Endothelial cell of umbilical vein (primary cell): Measurements from ENCODE around the gene OOSP4B. TPM values are rescaled to one million over a fixed set of nuclear protein-coding genes. Genes with fewer than 3 reads are reported as not detected.

ENCODE experiments used
- BruUV-seq: library from RNA; stranded (reverse); fragments of 400-500 nt; replicated peaks from 2 replicates; lab custom pipeline; 2021; lab: Mats Ljungman, UMichigan
- CTCF ChIA-PET: fragments of 300-600, 350-600 bp; sonication (Branson Sonifier 250); formaldehyde crosslinking; loops from one replicate; lab custom pipeline; 2021; ENCODE audit warnings: antibody characterized with exemption, inconsistent platforms; lab: Charles Lee
- POLR2A ChIA-PET: fragments of 300-600, 350-600 bp; sonication (Branson Sonifier 250); formaldehyde crosslinking; loops from one replicate; lab custom pipeline; 2021; ENCODE audit warnings: antibody characterized with exemption, inconsistent platforms; lab: Charles Lee
- DNase-seq: peaks from one replicate; pipeline ENCODE4 v3.0.0-alpha.2; 2011; ENCODE audit warnings: low read depth, low spot score
- FAIRE-seq: peaks from 2 replicates; lab custom pipeline; 2011; peaks lifted over from hg19 to GRCh38; lab: Jason Lieb, UNC
- H2AFZ ChIP-seq: 2 replicates; pipeline ENCODE4 v1.6.0; 2012; ENCODE audit warnings: low read depth, low read length, control low read depth, inconsistent platforms
- H3K27ac ChIP-seq: 2 replicates; pipeline ENCODE4 v1.5.1; 2011; ENCODE audit warnings: low read depth, mild to moderate bottlenecking, control low read depth, low read length, moderate library complexity; ENCODE audit not compliant: insufficient read depth
- H3K27me3 ChIP-seq, 2 experiments: 2 replicates each; pipeline versions ENCODE4 v1.6.0 to v1.6.1; 2011; ENCODE audit warnings: low read length in 2 of 2, mixed read lengths in 1 of 2; ENCODE audit not compliant: control insufficient read depth in 2 of 2, insufficient read depth in 2 of 2
- H3K36me3 ChIP-seq, 2 experiments: 2 replicates in 1 of 2; 3 replicates in 1 of 2; pipeline ENCODE4 v1.5.1; 2011; ENCODE audit warnings: low read length in 2 of 2, mild to moderate bottlenecking in 1 of 2, moderate library complexity in 1 of 2; ENCODE audit not compliant: control insufficient read depth in 2 of 2, insufficient read depth in 2 of 2; ENCODE audit errors: extremely low read depth in 1 of 2
- H3K4me1 ChIP-seq: 3 replicates; pipeline ENCODE4 v1.5.1; 2011; ENCODE audit warnings: mild to moderate bottlenecking, low read length; ENCODE audit not compliant: control insufficient read depth, insufficient read depth; ENCODE audit errors: extremely low read depth
- H3K4me2 ChIP-seq: 2 replicates; pipeline ENCODE4 v1.6.1; 2011; ENCODE audit warnings: low read length, control low read depth, mixed read lengths; ENCODE audit not compliant: insufficient read depth
- H3K4me3 ChIP-seq, 3 experiments: fragments of 200-600 bp in 1 of 3; sonication (generic), shearing (Covaris generic) in 1 of 3; replicated peaks in 1 of 3; 2 replicates each; pipeline ENCODE4 v1.5.1; 2011 to 2016; ENCODE audit warnings: control low read depth in 3 of 3, low read length in 3 of 3, mild to moderate bottlenecking in 2 of 3, inconsistent platforms in 1 of 3, low read depth in 1 of 3, moderate library complexity in 1 of 3; ENCODE audit not compliant: insufficient read depth in 1 of 3
- H3K79me2 ChIP-seq: 2 replicates; pipeline ENCODE4 v1.6.0; 2012; ENCODE audit warnings: low read length, inconsistent platforms; ENCODE audit not compliant: control insufficient read depth, insufficient read depth
- H3K9ac ChIP-seq: replicated peaks from 2 replicates; pipeline ENCODE3; 2011; ENCODE audit warnings: low read length, control low read depth; ENCODE audit not compliant: insufficient read depth; ENCODE audit errors: extremely low read depth
- H3K9me1 ChIP-seq: replicated peaks from 3 replicates; pipeline ENCODE4 v1.6.0; 2011; ENCODE audit warnings: mild to moderate bottlenecking, low read length; ENCODE audit not compliant: control insufficient read depth, insufficient read depth; ENCODE audit errors: extremely low read depth
- H3K9me3 ChIP-seq: replicated peaks from 2 replicates; pipeline ENCODE4 v1.5.1; 2012; ENCODE audit warnings: low read length, inconsistent platforms; ENCODE audit not compliant: control insufficient read depth, insufficient read depth
- H4K20me1 ChIP-seq: replicated peaks from 2 replicates; pipeline ENCODE3; 2011; ENCODE audit warnings: mild to moderate bottlenecking, low read length; ENCODE audit not compliant: control insufficient read depth, insufficient read depth; ENCODE audit errors: extremely low read depth
- EZH2 ChIP-seq: IDR thresholded peaks from 2 replicates; pipeline ENCODE4 v1.6.1; 2012; ENCODE audit warnings: borderline replicate concordance, low read depth, mild to moderate bottlenecking, moderate library complexity, low read length, inconsistent platforms; ENCODE audit not compliant: severe bottlenecking
- FOS ChIP-seq: IDR thresholded peaks from 2 replicates; pipeline ENCODE4 v1.6.1; 2011; ENCODE audit warnings: mild to moderate bottlenecking, low read length, moderate library complexity, borderline replicate concordance; ENCODE audit not compliant: insufficient read depth
- GATA2 ChIP-seq: IDR thresholded peaks from 2 replicates; pipeline ENCODE4 v1.7.0; 2011; ENCODE audit warnings: low read depth, mild to moderate bottlenecking, moderate library complexity, mixed read lengths, low read length; ENCODE audit not compliant: insufficient read length, insufficient read depth
- JUN ChIP-seq: IDR thresholded peaks from 2 replicates; pipeline ENCODE4 v1.6.1; 2011; ENCODE audit warnings: borderline replicate concordance, low read depth; ENCODE audit not compliant: insufficient read length, insufficient read depth
- MYC ChIP-seq: IDR thresholded peaks from one replicate; pipeline ENCODE4 v1.6.1; 2011; ENCODE audit warnings: mild to moderate bottlenecking, low read depth, low read length
- POLR2A ChIP-seq: IDR thresholded peaks from 2 replicates; pipeline ENCODE4 v1.6.1; 2012; ENCODE audit warnings: low read depth, mild to moderate bottlenecking, control low read depth, low read length
- POLR2AphosphoS5 ChIP-seq: IDR thresholded peaks from 2 replicates; pipeline ENCODE4 v1.6.1; 2012; ENCODE audit warnings: low read depth, mild to moderate bottlenecking, control low read depth, low read length, moderate library complexity; ENCODE audit not compliant: insufficient read depth
- dilution Hi-C: fragments of 300-500 bp; cut with MboI; formaldehyde crosslinking; loops from one replicate; pipeline ENCODE4 v1.15.0; 2019; ENCODE audit warnings: low sequenced_read_pairs; ENCODE audit not compliant: extremely low pct_ligation_motif_present
- intact Hi-C: fragments of 100-400 bp; cut with micrococcal nuclease; formaldehyde crosslinking; loops from one replicate; pipeline ENCODE4 v1.10.0; 2022
- polyA plus RNA-seq, 4 experiments: library from polyadenylated mRNA; depleted of rRNA in 3 of 4; stranded (reverse) in 3 of 4; unstranded in 1 of 4; fragments of >200 nt; gene quantifications; 2 replicates each; pipeline versions ENCODE4 v1.2.1 to v1.2.3, GENCODE V29; 2011 to 2012; ENCODE audit warnings: missing spikeins in 1 of 4
- total RNA-seq: library from RNA; stranded (reverse); gene quantifications from 2 replicates; pipeline ENCODE4 v1.2.3, GENCODE V29; 2021
- TF ChIP-seq, protein P1 (sequence below), 2 donors: IDR thresholded peaks; 1 replicate in 1 of 2; 2 replicates in 1 of 2; pipeline ENCODE4 v1.5.1; 2011; ENCODE audit warnings: low read length in 2 of 2, mild to moderate bottlenecking in 2 of 2, moderate library complexity in 2 of 2, control low read depth in 1 of 2, inconsistent platforms in 1 of 2, low read depth in 1 of 2; ENCODE audit not compliant: insufficient read depth in 1 of 2; ENCODE audit errors: extremely low read depth in 1 of 2
- TF ChIP-seq, protein P2 (sequence below): IDR thresholded peaks from 2 replicates; pipeline ENCODE4 v1.6.1; 2011; ENCODE audit not compliant: insufficient read depth, insufficient read length

OOSP4B gene
- total and polyA plus RNA-seq, 2 donors (not counting 3 experiments of a cell fraction or from before 2014, with no cell fraction given) = not detected

GRCh38 chr11:60056349-60056969 is 39.5 kb downstream of the OOSP4B start, which contains the start of gene MS4A3:
Gene MS4A3 (plus strand): TSS chr11:60056665. CDS start chr11:60061161, 4,496 bp downstream.
- no peak within 1 kb of the TSS for H2AFZ ChIP-seq
- no peak within 1 kb of the TSS for H3K4me2 ChIP-seq
- no TSS peak for BruUV-seq
- no peak within 1 kb of the TSS for H3K27ac ChIP-seq
- H3K4me3 ChIP-seq = no peak within 1 kb of the TSS
- TF ChIP-seq, protein P1, sequence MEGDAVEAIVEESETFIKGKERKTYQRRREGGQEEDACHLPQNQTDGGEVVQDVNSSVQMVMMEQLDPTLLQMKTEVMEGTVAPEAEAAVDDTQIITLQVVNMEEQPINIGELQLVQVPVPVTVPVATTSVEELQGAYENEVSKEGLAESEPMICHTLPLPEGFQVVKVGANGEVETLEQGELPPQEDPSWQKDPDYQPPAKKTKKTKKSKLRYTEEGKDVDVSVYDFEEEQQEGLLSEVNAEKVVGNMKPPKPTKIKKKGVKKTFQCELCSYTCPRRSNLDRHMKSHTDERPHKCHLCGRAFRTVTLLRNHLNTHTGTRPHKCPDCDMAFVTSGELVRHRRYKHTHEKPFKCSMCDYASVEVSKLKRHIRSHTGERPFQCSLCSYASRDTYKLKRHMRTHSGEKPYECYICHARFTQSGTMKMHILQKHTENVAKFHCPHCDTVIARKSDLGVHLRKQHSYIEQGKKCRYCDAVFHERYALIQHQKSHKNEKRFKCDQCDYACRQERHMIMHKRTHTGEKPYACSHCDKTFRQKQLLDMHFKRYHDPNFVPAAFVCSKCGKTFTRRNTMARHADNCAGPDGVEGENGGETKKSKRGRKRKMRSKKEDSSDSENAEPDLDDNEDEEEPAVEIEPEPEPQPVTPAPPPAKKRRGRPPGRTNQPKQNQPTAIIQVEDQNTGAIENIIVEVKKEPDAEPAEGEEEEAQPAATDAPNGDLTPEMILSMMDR (IDR thresholded peaks at IDR 0.05; ENCODE audit: extremely low read depth in 1 of 2, insufficient read depth in 1 of 2, low read depth in 1 of 2, low read length in 2 of 2) = no peak
- TF ChIP-seq EZH2 (no peak), JUN (no peak), MYC (no peak), POLR2AphosphoS5 (no peak), FOS (no peak), GATA2 (no peak), POLR2A (no peak)
- TF ChIP-seq, protein P2, sequence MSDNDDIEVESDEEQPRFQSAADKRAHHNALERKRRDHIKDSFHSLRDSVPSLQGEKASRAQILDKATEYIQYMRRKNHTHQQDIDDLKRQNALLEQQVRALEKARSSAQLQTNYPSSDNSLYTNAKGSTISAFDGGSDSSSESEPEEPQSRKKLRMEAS = no peak
- dilution Hi-C loops (no loop called here), intact Hi-C loops (no loop called here)
- no peaks in the 10 kb centered on the region for H4K20me1 ChIP-seq
- H3K9me3 ChIP-seq = no peaks in the 10 kb centered on the region
- no peak within 1 kb of the TSS for H3K9ac ChIP-seq
- no peaks in the 10 kb centered on the region for H3K4me1 ChIP-seq
- H3K9me1 ChIP-seq = no peaks in the 10 kb centered on the region
- POLR2A ChIA-PET = no interaction called here
- FAIRE-seq (no peak), DNase-seq (no peak)
- CTCF ChIA-PET = interaction anchor here (0.8 kb wide), 1 partner anchor 9 kb away, joined by 3 read pairs; no protein-coding TSS in a partner anchor
- H3K27me3 ChIP-seq = peaks cover 0 to 2% of the 10 kb centered on the region in 2 experiments
- no peaks in the 10 kb centered on the region for H3K79me2 ChIP-seq
- no peaks in the 10 kb centered on the region for H3K36me3 ChIP-seq
